ENCODE measurements around the gene RTL3. TPM values are rescaled to one million over a fixed set of nuclear protein-coding genes. Genes with fewer than 3 reads are reported as not detected.

Gene RTL3
- under 1 TPM in 1 of 2 donors, not detected in 1; 0.14 TPM for total RNA-seq

GRCh38 chrX:78658845-78659744 is at the start of gene RTL3:
RTL3 (minus strand) TSS chrX:78659328; CDS start chrX:78658420, 908 bp downstream.
- peaks cover 14 to 31% of the 10 kb centered on the region in 2 donors for H3K4me1 Mint-ChIP-seq (ENCODE audit: low read depth in 2 of 2)
- H3K4me3 Mint-ChIP-seq: peak within 1 kb of the TSS; percentile 68
- DNase-seq (ENCODE audit: low spot score) (peak; percentile 63), ATAC-seq (peak; percentile 71 to 82)
- peak within 1 kb of the TSS; percentile 54 to 86 for H3K27ac Mint-ChIP-seq
- peaks cover 0 to 15% of the 10 kb centered on the region in 2 donors for H3K27me3 Mint-ChIP-seq
- H3K36me3 Mint-ChIP-seq: no peaks in the 10 kb centered on the region
- no peaks in the 10 kb centered on the region for H3K9me3 Mint-ChIP-seq

DNA sequence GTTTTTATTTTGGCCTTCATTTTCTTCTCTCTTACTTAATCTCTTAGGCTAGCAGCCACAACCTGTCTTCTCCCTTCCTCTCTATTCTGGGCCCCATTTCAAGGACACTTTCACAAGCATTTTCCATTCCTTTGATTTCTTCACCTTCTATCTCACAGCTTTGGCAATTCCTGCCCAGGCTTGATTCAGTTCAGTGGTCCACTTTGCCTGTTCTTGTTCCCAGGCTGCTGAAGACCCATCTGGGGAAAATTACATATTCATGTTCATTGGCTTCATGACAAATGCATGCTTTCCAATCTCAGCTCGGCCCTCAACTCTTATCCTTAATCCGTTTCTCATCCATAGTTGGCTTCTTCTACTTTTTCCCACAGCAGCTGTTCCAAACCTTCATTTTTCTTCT is 49.7 kb upstream of the RTL3 start:
- no peaks in the 10 kb centered on the region for H3K36me3 Mint-ChIP-seq
- H3K4me1 Mint-ChIP-seq (ENCODE audit: low read depth in 2 of 2): no peaks in the 10 kb centered on the region
- no peak overlapping the region for H3K4me3 Mint-ChIP-seq
- H3K27me3 Mint-ChIP-seq: peaks cover 0 to 24% of the 10 kb centered on the region in 2 donors
- H3K9me3 Mint-ChIP-seq: no peaks in the 10 kb centered on the region
- ATAC-seq (no peak), DNase-seq (ENCODE audit: low spot score) (no peak)
- no peak overlapping the region for H3K27ac Mint-ChIP-seq

DNA sequence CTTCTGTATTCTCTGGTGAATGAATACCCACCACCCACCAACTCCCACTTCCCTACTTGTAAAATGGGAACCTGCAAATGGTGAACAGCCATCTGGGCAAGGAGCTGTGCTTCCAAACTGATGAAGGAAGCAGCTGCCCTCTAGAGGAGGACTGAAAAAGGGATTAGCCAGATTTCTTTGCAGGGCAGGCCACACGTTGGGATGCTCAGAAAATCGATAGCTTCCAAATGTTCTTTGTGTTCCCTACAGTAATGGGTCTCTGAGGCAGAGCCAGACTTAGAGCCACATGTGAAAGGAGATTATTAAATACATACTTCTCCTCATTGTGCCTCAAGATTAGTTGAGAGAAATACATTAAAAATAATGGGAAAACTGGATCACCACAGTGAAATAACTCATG is 49.1 kb upstream of the RTL3 start:
- Mint-ChIP-seq H3K27me3 (peaks cover 0 to 19% of the 10 kb centered on the region in 2 donors), H3K4me3 (no peak overlapping the region), H3K36me3 (no peaks in the 10 kb centered on the region), H3K9me3 (no peaks in the 10 kb centered on the region), H3K27ac (no peak overlapping the region), H3K4me1 (ENCODE audit: low read depth in 2 of 2) (no peaks in the 10 kb centered on the region)
- DNase-seq (ENCODE audit: low spot score) (no peak), ATAC-seq (no peak)

DNA sequence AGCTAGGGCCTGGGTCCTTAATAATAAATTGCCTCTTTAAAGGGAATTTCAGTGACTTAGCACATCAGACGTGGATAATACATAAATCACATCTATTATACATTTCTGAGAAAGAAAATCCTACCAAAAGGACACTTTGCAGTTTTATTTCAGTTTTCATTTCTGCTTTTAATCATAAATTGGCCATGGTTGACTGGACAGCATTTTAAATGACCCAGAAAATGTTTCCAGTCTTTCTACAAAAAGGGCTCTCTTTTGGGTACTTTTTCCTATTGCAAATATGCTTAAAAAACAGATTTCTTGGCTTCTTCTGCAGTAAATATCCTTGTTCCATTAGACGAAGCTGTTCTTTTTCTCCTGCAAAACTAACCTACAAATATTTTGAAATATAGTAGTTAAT is 46.9 kb upstream of the RTL3 start:
- peaks cover 0 to 11% of the 10 kb centered on the region in 2 donors for H3K27me3 Mint-ChIP-seq
- no peaks in the 10 kb centered on the region for H3K36me3 Mint-ChIP-seq
- H3K9me3 Mint-ChIP-seq: no peaks in the 10 kb centered on the region
- no peaks in the 10 kb centered on the region for H3K4me1 Mint-ChIP-seq (ENCODE audit: low read depth in 2 of 2)
- DNase-seq (ENCODE audit: low spot score) (no peak), ATAC-seq (no peak)
- no peak overlapping the region for H3K27ac Mint-ChIP-seq
- no peak overlapping the region for H3K4me3 Mint-ChIP-seq

DNA sequence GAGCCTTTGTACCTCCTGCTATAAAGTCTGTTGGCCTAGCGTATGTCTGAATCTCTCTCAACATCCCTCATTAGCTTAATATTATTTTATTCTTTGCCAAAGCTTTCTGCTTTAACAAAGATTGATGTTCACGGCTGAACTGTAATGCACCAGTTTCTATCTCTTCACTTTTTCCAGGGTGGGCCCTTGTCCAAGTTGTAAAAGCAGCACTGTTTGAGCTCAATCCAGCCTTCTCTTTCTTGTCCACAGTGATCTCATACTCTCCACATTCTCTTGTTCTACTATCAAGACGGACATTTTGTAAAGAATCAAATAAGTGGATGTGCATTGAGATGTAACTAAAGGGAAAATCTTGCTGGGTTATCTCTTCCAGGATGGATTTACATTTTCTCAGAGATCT is 34.4 kb upstream of the RTL3 start:
- Mint-ChIP-seq H3K27me3 (peaks cover 0 to 15% of the 10 kb centered on the region in 2 donors), H3K9me3 (no peaks in the 10 kb centered on the region), H3K36me3 (no peaks in the 10 kb centered on the region), H3K4me3 (no peak overlapping the region), H3K27ac (no peak overlapping the region), H3K4me1 (ENCODE audit: low read depth in 2 of 2) (no peaks in the 10 kb centered on the region)
- DNase-seq (ENCODE audit: low spot score): no peak
- ATAC-seq: no peak

GRCh38 chrX:78693012-78693411 is 33.9 kb upstream of the RTL3 start:
- no peak overlapping the region for H3K27ac Mint-ChIP-seq
- ATAC-seq (no peak), DNase-seq (ENCODE audit: low spot score) (no peak)
- no peaks in the 10 kb centered on the region for H3K9me3 Mint-ChIP-seq
- no peaks in the 10 kb centered on the region for H3K36me3 Mint-ChIP-seq
- no peak overlapping the region for H3K4me3 Mint-ChIP-seq
- H3K27me3 Mint-ChIP-seq: peaks cover 0 to 15% of the 10 kb centered on the region in 2 donors
- H3K4me1 Mint-ChIP-seq (ENCODE audit: low read depth in 2 of 2): no peaks in the 10 kb centered on the region

- peaks cover 0 to 6% of the 10 kb centered on the region in 2 donors for H3K27me3 Mint-ChIP-seq
- no peak overlapping the region for H3K27ac Mint-ChIP-seq
- no peak overlapping the region for H3K4me3 Mint-ChIP-seq
- no peaks in the 10 kb centered on the region for H3K4me1 Mint-ChIP-seq (ENCODE audit: low read depth in 2 of 2)
- no peaks in the 10 kb centered on the region for H3K9me3 Mint-ChIP-seq
- H3K36me3 Mint-ChIP-seq: no peaks in the 10 kb centered on the region
- DNase-seq (ENCODE audit: low spot score): no peak
- no peak for ATAC-seq
These were observed 28.5 kb upstream of the RTL3 start for GRCh38 chrX:78687586-78687985.

DNA sequence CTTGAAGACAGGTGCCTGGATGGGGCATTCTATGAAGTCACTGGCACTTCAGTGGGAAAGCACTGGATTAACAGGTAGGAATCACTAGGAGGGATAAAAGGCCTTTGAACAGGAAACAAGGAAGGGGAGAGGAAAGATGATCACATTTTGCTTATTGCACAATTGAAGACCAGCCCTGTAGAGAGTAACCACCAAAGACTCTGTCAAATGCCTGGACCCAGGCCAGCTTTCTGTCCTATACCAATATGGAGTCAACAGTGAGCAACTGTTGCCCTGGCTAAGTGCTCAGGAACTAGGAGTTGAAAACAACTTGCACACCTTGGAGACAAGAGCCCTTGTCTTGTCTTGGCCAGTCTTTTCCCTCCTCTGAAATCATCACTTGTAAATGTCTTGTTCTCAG is 14.1 kb upstream of the RTL3 start:
- Mint-ChIP-seq H3K36me3 (no peaks in the 10 kb centered on the region), H3K4me3 (no peak overlapping the region), H3K4me1 (ENCODE audit: low read depth in 2 of 2) (no peaks in the 10 kb centered on the region), H3K9me3 (peaks cover 2% of the 10 kb centered on the region), H3K27me3 (peaks cover 0 to 12% of the 10 kb centered on the region in 2 donors), H3K27ac (no peak overlapping the region)
- DNase-seq (ENCODE audit: low spot score): no peak
- ATAC-seq: no peak

DNA sequence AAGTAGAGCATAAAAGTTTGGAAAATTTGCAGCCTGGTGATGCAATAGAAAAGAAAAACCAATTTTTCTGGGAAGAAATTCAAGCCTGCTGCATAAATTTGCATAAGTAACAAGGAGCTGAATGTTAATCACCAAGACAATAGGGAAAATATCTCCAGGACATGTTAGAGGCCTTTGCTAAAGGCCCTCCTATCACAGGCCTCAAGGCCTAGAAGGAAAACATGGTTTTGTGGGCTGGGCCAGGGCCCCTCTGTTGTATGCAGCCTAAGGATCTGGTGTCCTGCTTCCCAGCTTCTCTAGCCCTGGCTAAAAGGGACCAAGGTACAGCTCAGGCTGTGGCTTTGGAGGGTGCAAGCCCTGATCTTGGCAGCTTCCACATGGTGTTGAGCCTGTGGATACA is 6.2 kb upstream of the RTL3 start:
- DNase-seq (ENCODE audit: low spot score) (no peak), ATAC-seq (no peak)
- H3K9me3 Mint-ChIP-seq: no peaks in the 10 kb centered on the region
- H3K27me3 Mint-ChIP-seq: peaks cover 9 to 24% of the 10 kb centered on the region in 2 donors
- no peak overlapping the region for H3K4me3 Mint-ChIP-seq
- peaks cover 0 to 5% of the 10 kb centered on the region in 2 donors for H3K4me1 Mint-ChIP-seq (ENCODE audit: low read depth in 2 of 2)
- no peaks in the 10 kb centered on the region for H3K36me3 Mint-ChIP-seq
- no peak overlapping the region for H3K27ac Mint-ChIP-seq

GRCh38 chrX:78661836-78662235 is 2.7 kb upstream of the RTL3 start:
- H3K4me1 Mint-ChIP-seq (ENCODE audit: low read depth in 2 of 2): peaks cover 7 to 26% of the 10 kb centered on the region in 2 donors
- no peak for ATAC-seq
- peaks cover 9 to 19% of the 10 kb centered on the region in 2 donors for H3K27me3 Mint-ChIP-seq
- no peaks in the 10 kb centered on the region for H3K9me3 Mint-ChIP-seq
- no peaks in the 10 kb centered on the region for H3K36me3 Mint-ChIP-seq
- no peak overlapping the region for H3K4me3 Mint-ChIP-seq
- no peak overlapping the region for H3K27ac Mint-ChIP-seq
- no peak for DNase-seq (ENCODE audit: low spot score)

DNA sequence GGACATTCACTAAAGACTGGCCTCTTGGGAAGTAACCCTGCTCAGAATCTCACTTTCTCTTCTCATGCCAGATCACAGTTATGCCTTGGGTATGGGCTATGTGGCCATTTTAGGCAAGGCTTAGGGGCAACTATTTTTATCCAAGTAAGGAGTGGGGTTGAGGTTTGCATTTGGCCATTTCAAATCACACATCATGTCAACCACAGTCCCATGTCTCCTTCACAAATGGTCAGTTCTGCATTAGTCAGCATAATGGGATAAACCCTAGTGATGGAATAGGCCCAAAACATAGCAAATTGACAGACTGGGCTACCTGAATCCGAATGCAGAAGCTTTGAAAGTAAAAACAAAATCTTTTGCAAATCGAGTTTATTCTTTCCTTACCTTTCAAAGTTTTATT is 827 bp upstream of the RTL3 start:
- Mint-ChIP-seq H3K27me3 (peaks cover 7 to 18% of the 10 kb centered on the region in 2 donors), H3K9me3 (no peaks in the 10 kb centered on the region), H3K27ac (no peak overlapping the region)

DNA sequence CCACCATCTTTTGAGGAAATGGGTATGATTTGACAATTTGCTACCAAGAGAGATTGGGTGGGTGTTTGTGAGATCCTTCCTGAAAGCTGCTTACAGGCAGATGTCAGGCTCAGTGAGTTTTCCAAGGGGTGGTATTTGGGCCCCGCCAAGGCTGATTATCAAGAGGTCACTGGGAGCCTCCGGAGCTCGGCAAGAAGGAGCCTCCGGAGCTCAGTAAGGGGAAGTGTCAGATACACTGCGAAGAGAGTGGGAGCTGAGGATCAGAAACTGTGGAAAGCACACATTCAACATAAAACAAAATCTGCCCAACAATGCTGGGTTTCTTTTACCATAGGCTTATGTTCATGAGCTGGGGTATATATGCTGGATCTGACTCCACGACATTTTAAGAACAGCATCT is 714 bp downstream of the RTL3 start:
- Mint-ChIP-seq H3K4me1 (ENCODE audit: low read depth in 2 of 2) (peaks cover 17 to 33% of the 10 kb centered on the region in 2 donors), H3K9me3 (no peaks in the 10 kb centered on the region), H3K4me3 (peak overlapping the region; percentile 68), H3K27ac (peak overlapping the region; percentile 54 to 86), H3K36me3 (no peaks in the 10 kb centered on the region), H3K27me3 (peaks cover 0 to 15% of the 10 kb centered on the region in 2 donors)
- ATAC-seq (no peak), DNase-seq (ENCODE audit: low spot score) (no peak)

More for the DNA sequence above, 827 bp upstream of the RTL3 start:
- ATAC-seq: peak in 1 of 2 donors; percentile 36
- Mint-ChIP-seq H3K4me3 (peak overlapping the region; percentile 68), H3K4me1 (ENCODE audit: low read depth in 2 of 2) (peaks cover 8 to 29% of the 10 kb centered on the region in 2 donors), H3K36me3 (no peaks in the 10 kb centered on the region)
- DNase-seq (ENCODE audit: low spot score): no peak

DNA sequence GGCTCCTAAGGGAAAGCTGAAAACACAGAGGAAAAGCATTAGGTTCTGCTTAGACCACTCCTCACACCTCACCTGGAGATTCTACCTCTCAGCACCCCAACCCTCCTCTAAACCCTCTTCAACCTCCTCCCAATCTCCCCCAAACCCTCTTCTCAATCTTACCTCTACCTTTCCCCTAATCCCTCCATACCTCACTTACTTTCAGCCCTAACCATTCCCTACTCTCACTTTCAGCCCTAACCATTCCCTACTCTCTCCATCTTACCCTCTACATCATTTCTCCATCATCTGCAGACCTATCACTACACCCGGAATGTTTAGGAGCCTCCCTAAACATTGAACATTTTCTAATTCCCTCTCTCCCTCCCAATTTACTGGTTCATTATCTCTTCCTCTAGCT is 3.5 kb downstream of the RTL3 start:
- peak overlapping the region in 1 of 2 donors; percentile 0 for H3K27ac Mint-ChIP-seq
- H3K4me3 Mint-ChIP-seq: no peak overlapping the region
- peaks cover 31 to 42% of the 10 kb centered on the region in 2 donors for H3K4me1 Mint-ChIP-seq (ENCODE audit: low read depth in 2 of 2)
- peaks cover 0 to 11% of the 10 kb centered on the region in 2 donors for H3K27me3 Mint-ChIP-seq
- no peaks in the 10 kb centered on the region for H3K36me3 Mint-ChIP-seq
- ATAC-seq: no peak
- H3K9me3 Mint-ChIP-seq: no peaks in the 10 kb centered on the region
- no peak for DNase-seq (ENCODE audit: low spot score)

DNA sequence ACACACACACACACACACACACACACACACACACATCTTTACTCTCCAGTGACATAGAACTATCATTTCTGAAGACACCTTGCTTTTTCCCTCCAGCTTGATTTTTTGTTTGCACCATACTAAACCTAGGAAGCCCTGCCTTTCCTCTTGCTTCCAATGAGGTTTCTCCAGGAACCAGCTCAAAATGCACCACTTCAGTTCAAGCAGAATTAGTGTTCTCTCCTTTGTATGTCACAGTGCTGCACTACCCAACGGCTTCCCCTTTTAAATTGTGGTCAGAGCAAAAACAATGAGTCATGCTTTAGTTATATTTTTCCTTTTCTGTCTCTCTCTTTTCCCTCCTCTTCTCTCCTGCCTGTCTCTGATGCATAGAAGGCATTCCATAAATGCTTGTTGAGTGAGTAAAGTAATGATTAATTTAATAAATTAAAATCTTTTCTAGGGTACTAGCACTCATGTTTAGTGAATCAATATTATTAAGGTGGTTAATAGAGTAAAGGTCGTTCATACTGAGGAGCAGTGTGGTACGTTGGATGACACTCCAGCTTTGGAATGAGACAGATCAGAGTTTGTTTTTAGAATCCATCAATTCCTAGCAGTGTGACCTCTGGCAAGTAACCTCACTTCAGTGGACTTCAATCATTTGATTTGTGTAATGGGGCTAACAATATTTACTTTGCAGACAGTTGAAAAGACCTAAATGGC is 5.9 kb downstream of the RTL3 start:
- H3K9me3 Mint-ChIP-seq: no peaks in the 10 kb centered on the region
- peaks cover 25 to 30% of the 10 kb centered on the region in 2 donors for H3K4me1 Mint-ChIP-seq (ENCODE audit: low read depth in 2 of 2)
- DNase-seq (ENCODE audit: low spot score) (no peak), ATAC-seq (peak; percentile 53 to 72)
- peaks cover 0 to 10% of the 10 kb centered on the region in 2 donors for H3K27me3 Mint-ChIP-seq
- peaks cover 1% of the 10 kb centered on the region for H3K36me3 Mint-ChIP-seq
- H3K4me3 Mint-ChIP-seq: peak overlapping the region; percentile 76
- peak overlapping the region; percentile 2 to 54 for H3K27ac Mint-ChIP-seq
